ENCODE results near the gene OPA3.

GRCh38 chr19:45613926-45614725 lies 29.5 kb upstream of the OPA3 start:
- TF ChIP-seq, protein P1, sequence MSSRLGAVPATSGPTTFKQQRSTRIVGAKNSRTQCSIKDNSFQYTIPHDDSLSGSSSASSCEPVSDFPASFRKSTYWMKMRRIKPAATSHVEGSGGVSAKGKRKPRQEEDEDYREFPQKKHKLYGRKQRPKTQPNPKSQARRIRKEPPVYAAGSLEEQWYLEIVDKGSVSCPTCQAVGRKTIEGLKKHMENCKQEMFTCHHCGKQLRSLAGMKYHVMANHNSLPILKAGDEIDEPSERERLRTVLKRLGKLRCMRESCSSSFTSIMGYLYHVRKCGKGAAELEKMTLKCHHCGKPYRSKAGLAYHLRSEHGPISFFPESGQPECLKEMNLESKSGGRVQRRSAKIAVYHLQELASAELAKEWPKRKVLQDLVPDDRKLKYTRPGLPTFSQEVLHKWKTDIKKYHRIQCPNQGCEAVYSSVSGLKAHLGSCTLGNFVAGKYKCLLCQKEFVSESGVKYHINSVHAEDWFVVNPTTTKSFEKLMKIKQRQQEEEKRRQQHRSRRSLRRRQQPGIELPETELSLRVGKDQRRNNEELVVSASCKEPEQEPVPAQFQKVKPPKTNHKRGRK (CRISPR knock-in tag; IDR thresholded peaks at IDR 0.05; ENCODE audit: borderline replicate concordance): no peak
- TF ChIP-seq CTCF (IDR thresholded peaks at IDR 0.05): no peak
- TF ChIP-seq ATF2 (CRISPR knock-in tag; IDR thresholded peaks at IDR 0.05; ENCODE audit: borderline replicate concordance, low read depth): no peak
- no peak for TF ChIP-seq ELF4 (CRISPR knock-in tag; IDR thresholded peaks at IDR 0.05; ENCODE audit: low read depth)
- no peak for TF ChIP-seq PREB (CRISPR knock-in tag; IDR thresholded peaks at IDR 0.05; ENCODE audit: borderline replicate concordance)
- no peak for TF ChIP-seq KAT7 (CRISPR knock-in tag; IDR thresholded peaks at IDR 0.05; ENCODE audit: borderline replicate concordance)

Measured in WTC11 (cell line).